Lung (tissue), 12 donors: Measurements from ENCODE around the gene CPSF2. TPM values are rescaled to one million over a fixed set of nuclear protein-coding genes. Genes with fewer than 3 reads are reported as not detected.

Experiments
- ATAC-seq: fragments of 200-7000 bp; cut with Tn5 transposase; one replicate; pipeline ENCODE4 v1.9.1; 2020; ENCODE audit warnings: moderate number of reproducible peaks; ENCODE audit not compliant: insufficient read depth, low FRiP score
- DNase-seq, 3 donors: peaks; one replicate each; pipeline ENCODE4 v3.0.0-alpha.2; 2013 to 2017
- H3K27ac ChIP-seq, 2 donors: one replicate each; pipeline ENCODE4 v1.5.1; 2013; ENCODE audit warnings: mild to moderate bottlenecking in 2 of 2, moderate library complexity in 2 of 2, control low read depth in 1 of 2, inconsistent platforms in 1 of 2, low read depth in 1 of 2, low read length in 1 of 2
- H3K27me3 ChIP-seq, 3 donors: one replicate each; pipeline ENCODE4 v1.5.1; 2013; ENCODE audit warnings: low read length in 2 of 3; ENCODE audit not compliant: control insufficient read depth in 3 of 3, insufficient read depth in 3 of 3
- H3K36me3 ChIP-seq, 4 donors: one replicate each; pipeline ENCODE4 v1.5.1; 2013; ENCODE audit warnings: low read length in 4 of 4, mild to moderate bottlenecking in 1 of 4, moderate library complexity in 1 of 4; ENCODE audit not compliant: control insufficient read depth in 4 of 4, insufficient read depth in 4 of 4
- H3K4me1 ChIP-seq, 5 donors: one replicate each; pipeline ENCODE4 v1.5.1; 2013; ENCODE audit warnings: low read length in 5 of 5, mild to moderate bottlenecking in 2 of 5, moderate library complexity in 1 of 5; ENCODE audit not compliant: control insufficient read depth in 5 of 5, insufficient read depth in 5 of 5
- H3K4me3 ChIP-seq: one replicate; pipeline ENCODE4 v1.5.1; 2013; ENCODE audit warnings: mild to moderate bottlenecking, control low read depth, moderate library complexity
- H3K9ac ChIP-seq, 2 donors: one replicate each; pipeline ENCODE4 v1.5.1; 2013; ENCODE audit warnings: low read length in 2 of 2, control low read depth in 1 of 2; ENCODE audit not compliant: insufficient read depth in 1 of 2
- H3K9me3 ChIP-seq, 4 donors: one replicate each; pipeline ENCODE4 v1.5.1; 2013; ENCODE audit warnings: low read length in 3 of 4, mild to moderate bottlenecking in 1 of 4, moderate library complexity in 1 of 4; ENCODE audit not compliant: control insufficient read depth in 4 of 4, insufficient read depth in 3 of 4
- WGBS, 2 donors: extraction: QIAGEN DNeasy Blood & Tissue Kit; methylation state at CpG; one replicate each; pipeline ENCODE4 v1.1.7; 2013; 5-methylcytosine and 5-hydroxymethylcytosine counted together
- polyA plus RNA-seq, 2 donors: library from polyadenylated mRNA; stranded (reverse); fragments of 200-250 nt; gene quantifications; one replicate each; pipeline ENCODE4 v1.2.1, GENCODE V29; 2013
- total RNA-seq, 2 donors: library from RNA; depleted of rRNA in 1 of 2; stranded (reverse); fragments of >200 nt in 1 of 2; gene quantifications; one replicate each; pipeline ENCODE4 v1.2.1, GENCODE V29; 2014 to 2021
- TF ChIP-seq, protein P1 (sequence below): IDR thresholded peaks from 2 replicates; pipeline ENCODE4 v1.5.1; 2012; ENCODE audit warnings: mild to moderate bottlenecking; ENCODE audit errors: control extremely low read depth, extremely low read depth
- donor health status: control.
- donor health status: control.
- donor health status: Bipolar disorder and iron deficiency.
- donor health status: healthy.
- donor health status: DM: yes; HTN: yes; CAD: no.

CPSF2 gene
- total and polyA plus RNA-seq, 4 donors, result 6.1 to 49.6 (median 24.1) TPM

DNA sequence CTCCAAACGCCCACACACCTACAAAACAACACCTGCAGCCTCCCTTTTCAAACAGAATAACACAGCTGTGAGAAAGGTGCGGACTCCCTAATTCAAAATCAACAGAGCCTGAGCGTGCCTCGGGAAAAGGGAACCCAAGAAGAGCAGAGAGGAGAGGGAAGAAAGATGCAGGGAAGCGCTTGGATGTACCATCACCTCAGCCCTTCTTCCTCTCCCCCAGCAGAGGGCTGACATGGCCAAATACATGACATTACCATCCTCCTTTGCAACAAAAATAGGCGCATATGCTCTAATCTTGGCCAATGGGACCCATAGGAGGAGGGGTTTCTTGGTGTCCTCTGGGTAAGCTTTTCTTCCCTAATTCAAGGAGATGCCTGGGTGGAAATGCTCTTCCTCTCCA, 78.0 kb downstream of the CPSF2 start:
- no peak overlapping the region for H3K27ac ChIP-seq
- no peaks in the 10 kb centered on the region for H3K4me1 ChIP-seq
- DNase-seq (no peak), ATAC-seq (no peak)
- peaks cover 0 to 2% (median 0%) of the 10 kb centered on the region in 3 donors for H3K27me3 ChIP-seq
- no peak overlapping the region for H3K9ac ChIP-seq
- 51 to 65% methylated on average over 6 of the region's 6 CpGs for WGBS, 2 donors
- no peaks in the 10 kb centered on the region for H3K36me3 ChIP-seq
- H3K9me3 ChIP-seq, result no peaks in the 10 kb centered on the region
- TF ChIP-seq, protein P1, sequence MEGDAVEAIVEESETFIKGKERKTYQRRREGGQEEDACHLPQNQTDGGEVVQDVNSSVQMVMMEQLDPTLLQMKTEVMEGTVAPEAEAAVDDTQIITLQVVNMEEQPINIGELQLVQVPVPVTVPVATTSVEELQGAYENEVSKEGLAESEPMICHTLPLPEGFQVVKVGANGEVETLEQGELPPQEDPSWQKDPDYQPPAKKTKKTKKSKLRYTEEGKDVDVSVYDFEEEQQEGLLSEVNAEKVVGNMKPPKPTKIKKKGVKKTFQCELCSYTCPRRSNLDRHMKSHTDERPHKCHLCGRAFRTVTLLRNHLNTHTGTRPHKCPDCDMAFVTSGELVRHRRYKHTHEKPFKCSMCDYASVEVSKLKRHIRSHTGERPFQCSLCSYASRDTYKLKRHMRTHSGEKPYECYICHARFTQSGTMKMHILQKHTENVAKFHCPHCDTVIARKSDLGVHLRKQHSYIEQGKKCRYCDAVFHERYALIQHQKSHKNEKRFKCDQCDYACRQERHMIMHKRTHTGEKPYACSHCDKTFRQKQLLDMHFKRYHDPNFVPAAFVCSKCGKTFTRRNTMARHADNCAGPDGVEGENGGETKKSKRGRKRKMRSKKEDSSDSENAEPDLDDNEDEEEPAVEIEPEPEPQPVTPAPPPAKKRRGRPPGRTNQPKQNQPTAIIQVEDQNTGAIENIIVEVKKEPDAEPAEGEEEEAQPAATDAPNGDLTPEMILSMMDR, result no peak
- H3K4me3 ChIP-seq, result no peak overlapping the region

- H3K9me3 ChIP-seq, result no peaks in the 10 kb centered on the region
- DNase-seq (no peak), ATAC-seq (no peak)
- H3K27ac ChIP-seq, result no peak overlapping the region
- H3K4me3 ChIP-seq, result no peak overlapping the region
- H3K4me1 ChIP-seq, result no peaks in the 10 kb centered on the region
- no peaks in the 10 kb centered on the region for H3K36me3 ChIP-seq
- peaks cover 0 to 2% (median 0%) of the 10 kb centered on the region in 3 donors for H3K27me3 ChIP-seq
- H3K9ac ChIP-seq, result no peak overlapping the region
- 81 to 87% methylated on average over 7 of the region's 7 CpGs for WGBS, 2 donors
- TF ChIP-seq, protein P1, result no peak
Measured at GRCh38 chr14:92203116-92203515, 81.3 kb downstream of the CPSF2 start.

- DNase-seq, result no peak
- Histone ChIP-seq H3K9me3 (no peaks in the 10 kb centered on the region), H3K27me3 (peaks cover 0 to 2% (median 0%) of the 10 kb centered on the region in 3 donors), H3K4me1 (no peaks in the 10 kb centered on the region), H3K27ac (no peak overlapping the region), H3K4me3 (no peak overlapping the region), H3K36me3 (no peaks in the 10 kb centered on the region), H3K9ac (no peak overlapping the region)
- 89 to 93% methylated on average over 2 of the region's 2 CpGs for WGBS, 2 donors
- no peak for ATAC-seq
- TF ChIP-seq, protein P1, result no peak
Measured at GRCh38 chr14:92204792-92205191, 83.0 kb downstream of the CPSF2 start.
